Right lobe of liver (tissue), 4 donors: Measurements from ENCODE around the gene MYO7A.

Experiments used
- CTCF ChIP-seq, 4 donors: fragments of 200-600 bp in 3 of 4; fragments of 450-650 bp in 1 of 4; IDR thresholded peaks; one replicate each; pipeline versions ENCODE4 v1.5.1 to v1.8.0; 2016 to 2022; ENCODE audit warnings: antibody characterized with exemption in 4 of 4, mild to moderate bottlenecking in 2 of 4
- POLR2A ChIP-seq: fragments of 450-650 bp; IDR thresholded peaks from one replicate; pipeline ENCODE4 v1.6.1; 2017; ENCODE audit warnings: antibody characterized with exemption, mild to moderate bottlenecking
- donor health status: DM: no; HTN: no; CAD: no.
- donor health status: DM: no; HTN: no; CAD: no.
- donor health status: DM: no; HTN: yes; CAD: no.

GRCh38 chr11:77093987-77094840 is 33.8 kb upstream of the MYO7A start:
- TF ChIP-seq CTCF (IDR thresholded peaks at IDR 0.05) (no peak), POLR2A (no peak)
